HK-2 (cell line): ENCODE data around the gene SLC1A3.

ENCODE experiments used
- DNase-seq: peaks from one replicate; pipeline ENCODE4 v3.0.0-alpha.2; 2018; ENCODE audit not compliant: unreplicated experiment

Gene SLC1A3

GRCh38 chr5:36685631-36686288, 79.4 kb downstream of the SLC1A3 start:
- DNase-seq = no peak

- no peak for DNase-seq
Observed at GRCh38 chr5:36686881-36687280, 80.5 kb downstream of the SLC1A3 start.

- no peak for DNase-seq
Observed at GRCh38 chr5:36688722-36689121, 82.3 kb downstream of the SLC1A3 start.

- peak; percentile 34 for DNase-seq
Observed at GRCh38 chr5:36689225-36689624, 82.8 kb downstream of the SLC1A3 start.

GRCh38 chr5:36690041-36690961, 83.9 kb downstream of the SLC1A3 start:
- peak; percentile 87 for DNase-seq

- DNase-seq = no peak
Observed at GRCh38 chr5:36691226-36691625, 84.8 kb downstream of the SLC1A3 start.

GRCh38 chr5:36691696-36692371, 85.4 kb downstream of the SLC1A3 start:
- DNase-seq = no peak

DNA sequence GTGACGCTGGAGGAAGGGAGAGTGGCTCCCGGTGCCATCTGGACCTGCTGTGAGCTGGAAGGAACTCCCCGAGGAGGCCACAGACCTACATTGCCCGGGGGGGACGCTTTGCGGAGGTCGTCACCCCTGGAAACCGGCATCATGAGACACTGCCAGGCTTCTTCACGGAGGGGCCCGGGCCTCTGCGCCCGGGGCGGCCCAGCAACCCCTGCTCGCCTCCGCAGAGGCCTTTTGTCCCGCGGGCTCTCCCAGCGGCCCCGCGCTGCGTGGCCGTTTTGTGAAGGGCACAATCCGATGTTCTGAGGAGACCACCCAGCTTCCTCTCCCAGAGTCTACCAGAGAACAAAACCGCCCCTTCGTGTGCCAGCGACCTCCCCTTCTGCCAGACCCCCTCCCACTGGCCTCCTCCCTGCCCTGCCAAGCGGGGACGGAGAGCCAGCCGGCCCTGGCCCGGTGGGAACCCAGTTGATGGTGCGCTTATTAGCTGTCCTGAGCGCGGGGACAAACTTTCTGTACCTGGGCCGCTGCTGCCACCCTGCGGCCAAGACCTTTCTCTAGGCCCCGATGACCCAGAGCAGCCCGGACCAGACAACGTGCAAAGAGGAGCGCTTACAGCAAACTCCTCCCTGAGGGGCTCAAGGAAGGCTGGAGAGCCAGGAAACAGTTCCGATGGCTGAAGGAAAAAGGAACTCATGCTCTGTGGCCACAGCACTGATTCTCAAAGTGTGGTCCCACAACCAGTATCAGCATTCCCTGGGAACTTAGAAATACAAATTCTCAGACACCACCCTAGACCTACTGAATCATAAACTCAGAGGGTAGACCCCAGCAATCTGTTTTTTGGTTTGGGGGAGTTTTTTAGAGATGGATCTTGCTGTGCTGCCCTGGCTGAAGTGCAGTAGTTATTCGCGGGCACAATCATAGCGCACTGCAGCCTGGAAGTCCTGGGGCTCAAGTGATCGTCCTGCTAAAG, 86.7 kb downstream of the SLC1A3 start:
- DNase-seq = peak; percentile 64

DNA sequence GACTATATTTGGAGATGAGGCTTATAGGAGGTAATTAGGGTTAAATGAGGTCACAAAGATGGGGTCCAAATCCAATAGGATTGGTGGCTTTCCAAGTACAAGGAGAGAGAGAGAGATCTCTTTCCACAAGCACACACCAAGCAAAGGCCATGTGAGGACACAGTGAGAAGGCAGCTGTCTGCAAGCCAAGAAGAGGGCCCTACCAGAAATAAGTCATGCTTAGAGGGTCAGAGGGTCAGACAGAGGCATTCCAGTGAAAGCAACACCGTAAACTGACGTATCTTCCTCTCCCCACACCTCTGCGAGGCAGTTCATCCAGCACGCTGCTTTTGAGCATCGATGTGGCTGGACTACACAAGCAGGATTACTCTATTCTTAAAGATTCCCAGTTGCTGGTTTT, 87.9 kb downstream of the SLC1A3 start:
- no peak for DNase-seq

DNA sequence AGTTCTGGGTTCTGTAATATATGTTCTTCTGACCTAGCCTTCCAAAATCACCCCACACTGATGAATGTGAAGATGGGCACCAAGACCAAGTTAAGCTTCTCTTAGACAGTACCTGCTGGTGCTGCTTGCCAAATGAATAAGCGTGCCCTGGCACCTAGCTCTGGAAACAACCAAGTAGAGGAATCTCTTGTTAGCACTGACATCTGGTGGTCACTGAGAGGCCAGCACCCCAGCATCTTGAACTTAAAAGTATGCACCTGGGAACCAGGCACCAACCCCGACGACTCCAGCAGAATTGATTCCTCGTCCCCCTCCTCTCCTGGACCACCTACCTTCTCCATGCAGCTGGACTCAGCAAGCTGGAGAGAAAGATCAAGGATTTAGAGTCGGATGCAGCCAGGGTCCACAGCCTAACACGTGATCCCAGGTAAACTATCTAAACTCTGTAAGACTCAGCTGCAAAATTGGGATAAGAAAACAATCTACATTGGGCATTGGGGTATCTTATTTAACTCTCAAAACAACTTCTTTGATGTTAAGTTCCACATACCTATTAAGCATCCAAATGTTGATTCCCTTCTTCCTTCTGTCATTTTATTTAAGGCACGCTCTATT, 89.8 kb downstream of the SLC1A3 start:
- peak; percentile 42 for DNase-seq

DNA sequence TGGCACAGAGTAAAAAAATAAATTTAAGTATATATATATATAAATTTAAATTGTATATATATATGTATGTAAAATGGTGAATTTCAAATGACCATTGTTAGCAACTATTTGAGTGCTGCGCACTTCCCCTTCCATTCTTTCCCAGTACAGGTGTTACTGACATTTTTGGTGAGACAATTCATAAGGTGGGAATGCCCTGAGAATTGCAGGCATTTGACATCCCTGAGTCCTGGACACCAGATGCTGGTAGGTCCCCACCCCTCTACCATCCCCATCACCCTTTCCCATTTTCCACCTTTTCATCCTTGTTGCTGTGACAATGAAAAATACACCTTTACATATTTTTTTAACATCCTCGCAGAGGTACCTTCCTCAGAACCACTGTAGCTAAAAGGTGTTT, 91.6 kb downstream of the SLC1A3 start:
- no peak for DNase-seq

DNA sequence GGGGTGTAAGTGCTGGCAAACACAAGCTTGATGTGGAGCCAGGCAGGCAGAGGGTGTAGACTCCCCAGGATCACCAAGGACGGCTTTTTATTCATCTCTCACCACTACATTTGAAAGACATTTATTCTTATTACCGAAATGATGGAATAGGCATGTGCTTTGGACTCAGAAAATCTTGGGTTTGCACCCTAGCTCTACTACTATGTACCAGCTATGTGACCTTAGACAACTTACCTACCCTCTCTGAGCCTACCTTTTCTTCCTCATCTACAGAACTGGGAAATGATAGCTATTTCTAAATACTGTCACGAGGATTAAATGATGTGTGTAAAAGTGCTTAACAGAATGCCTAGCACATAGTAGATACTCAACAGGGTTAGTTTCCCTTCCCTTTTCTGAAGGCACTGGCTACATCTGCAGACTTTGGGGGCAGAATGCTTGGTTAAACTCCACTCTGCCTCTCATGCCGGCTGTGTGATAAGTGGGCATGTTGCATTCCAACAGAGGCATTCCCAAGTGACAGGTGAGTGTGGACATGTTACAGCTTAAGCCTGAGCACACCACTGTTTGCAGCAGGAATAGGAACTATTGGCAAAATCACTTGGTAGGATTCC, 94.8 kb downstream of the SLC1A3 start:
- DNase-seq = no peak

- no peak for DNase-seq
Observed at GRCh38 chr5:36703245-36703860, 96.9 kb downstream of the SLC1A3 start.

DNA sequence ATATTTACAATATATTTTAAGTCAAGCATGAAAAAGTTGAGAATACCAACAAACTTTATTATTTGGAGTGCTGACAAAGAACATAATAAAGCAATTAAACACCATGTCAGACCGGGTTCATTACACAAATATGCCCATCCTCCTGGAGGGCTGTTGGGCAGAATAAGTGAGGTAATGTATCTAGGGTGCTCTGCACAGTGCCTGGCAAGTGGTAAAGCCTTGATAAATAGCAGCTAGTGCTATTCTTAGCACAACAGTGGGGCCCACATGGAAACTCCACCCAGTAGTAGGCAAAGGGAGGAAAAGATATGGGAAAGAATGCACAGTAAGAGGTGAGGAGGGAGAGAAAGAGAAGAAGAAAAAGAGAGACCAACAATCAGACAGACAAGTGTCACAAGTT, 97.7 kb downstream of the SLC1A3 start:
- DNase-seq = no peak

GRCh38 chr5:36705055-36705454, 98.6 kb downstream of the SLC1A3 start:
- no peak for DNase-seq

GRCh38 chr5:36706662-36707061, 100.3 kb downstream of the SLC1A3 start:
- DNase-seq = no peak

- no peak for DNase-seq
Observed at GRCh38 chr5:36708996-36709395, 102.6 kb downstream of the SLC1A3 start.

GRCh38 chr5:36710039-36710438, 103.6 kb downstream of the SLC1A3 start:
- no peak for DNase-seq

- no peak for DNase-seq
Observed at GRCh38 chr5:36712706-36713105, 106.3 kb downstream of the SLC1A3 start.

DNA sequence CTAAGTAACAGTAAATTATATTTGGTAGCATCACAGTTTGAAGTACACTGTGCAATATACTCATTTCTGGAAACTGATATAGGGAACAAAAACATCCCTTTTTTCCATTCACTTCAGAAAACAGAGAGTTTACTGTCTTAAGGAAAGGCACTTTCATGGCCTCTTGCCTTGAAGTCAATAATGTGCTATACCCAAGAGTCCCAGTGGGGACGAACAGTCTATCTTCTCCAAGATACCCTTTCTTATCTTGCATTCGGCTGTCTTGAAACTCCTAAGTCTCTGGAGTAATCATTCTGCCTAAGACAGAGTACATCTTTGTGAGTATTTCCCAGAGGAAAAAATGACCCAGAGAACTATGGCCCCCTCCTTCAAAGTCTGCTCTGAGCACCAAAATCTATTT, 107.1 kb downstream of the SLC1A3 start:
- DNase-seq = no peak
